T-helper 1 cell treated with Interleukin-12 subunit alpha and Interleukin-12 subunit beta and Interleukin-4 antibody, amounts not matched to agents 30 ng/mL and 1 ng/mL, for 36 hours (primary cell): ENCODE measurements around the gene IL4R. TPM values are rescaled to one million over a fixed set of nuclear protein-coding genes. Genes with fewer than 3 reads are reported as not detected.

Experiments used
- total RNA-seq: library from RNA; stranded (reverse); gene quantifications from 2 replicates; pipeline ENCODE4 v1.2.3, GENCODE V29; 2022

IL4R gene
- total RNA-seq, 1 donor from 2014 or later = 472 TPM

Other genes starting within 250 kb of the IL4R start
- gene C16orf82, start 247.0 kb upstream of the IL4R start, total RNA-seq = not detected in 2 replicates
- 17.2 and 18.9 TPM in 2 replicates for gene KDM8, start 110.4 kb upstream of the IL4R start, total RNA-seq
- 87.5 and 93.9 TPM in 2 replicates for gene NSMCE1, start 45.2 kb upstream of the IL4R start, total RNA-seq
- 72.3 and 73.2 TPM in 2 replicates for gene IL21R, start 88.2 kb downstream of the IL4R start, total RNA-seq
- 58.5 and 63.9 TPM in 2 replicates for gene GTF3C1, start 235.9 kb downstream of the IL4R start, total RNA-seq
- gene KATNIP, start 236.2 kb downstream of the IL4R start, total RNA-seq = 16.1 and 17.2 TPM in 2 replicates